ENCODE measurements around the gene SMIM41.

The SMIM41 gene

GRCh38 chr12:52145228-52146088, 66.0 kb downstream of the SMIM41 start:
- DNase-seq (ENCODE audit: extremely low read depth, low read depth) = no peak
- no peak for TF ChIP-seq CTCF (IDR thresholded peaks at IDR 0.05; ENCODE audit: low read depth, low read length)

DNA sequence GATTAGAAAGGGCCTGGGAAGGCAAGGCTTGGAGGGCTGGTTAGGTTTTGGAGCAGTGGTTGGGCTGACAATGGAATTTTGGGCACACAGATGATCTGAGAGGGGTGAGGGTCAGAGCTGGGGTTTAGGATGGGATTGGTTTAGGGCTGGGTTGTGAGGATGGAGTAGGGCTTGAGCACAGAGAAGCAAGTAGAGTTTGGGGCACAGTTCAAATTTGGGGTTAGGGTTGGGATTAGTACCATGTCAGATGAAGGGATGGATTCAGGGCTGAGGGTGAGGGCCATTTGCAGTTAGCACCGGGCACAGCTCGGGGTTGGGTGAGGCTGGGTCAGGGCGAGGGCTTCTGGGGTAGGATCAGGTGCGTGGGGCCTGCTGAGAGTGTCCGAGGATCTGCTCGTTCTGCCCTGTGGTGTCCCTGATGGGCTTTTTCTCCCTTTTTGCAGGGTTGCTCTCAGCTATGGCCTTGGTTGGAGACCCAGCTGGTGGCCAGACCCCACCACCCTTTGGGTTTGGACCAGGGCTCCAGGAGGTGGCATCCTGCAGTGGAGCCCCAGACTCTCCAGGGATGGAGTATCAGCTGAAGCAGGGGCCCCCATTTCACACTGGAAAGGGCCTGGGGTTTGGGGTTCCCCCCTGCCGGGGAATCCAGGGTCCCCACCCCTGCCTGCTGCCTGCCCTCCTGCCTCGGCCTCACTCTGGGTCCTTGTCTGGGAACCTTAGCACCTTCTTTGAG, 66.8 kb downstream of the SMIM41 start:
- no peak for TF ChIP-seq CTCF (IDR thresholded peaks at IDR 0.05; ENCODE audit: low read depth, low read length)
- DNase-seq (ENCODE audit: extremely low read depth, low read depth) = no peak

DNA sequence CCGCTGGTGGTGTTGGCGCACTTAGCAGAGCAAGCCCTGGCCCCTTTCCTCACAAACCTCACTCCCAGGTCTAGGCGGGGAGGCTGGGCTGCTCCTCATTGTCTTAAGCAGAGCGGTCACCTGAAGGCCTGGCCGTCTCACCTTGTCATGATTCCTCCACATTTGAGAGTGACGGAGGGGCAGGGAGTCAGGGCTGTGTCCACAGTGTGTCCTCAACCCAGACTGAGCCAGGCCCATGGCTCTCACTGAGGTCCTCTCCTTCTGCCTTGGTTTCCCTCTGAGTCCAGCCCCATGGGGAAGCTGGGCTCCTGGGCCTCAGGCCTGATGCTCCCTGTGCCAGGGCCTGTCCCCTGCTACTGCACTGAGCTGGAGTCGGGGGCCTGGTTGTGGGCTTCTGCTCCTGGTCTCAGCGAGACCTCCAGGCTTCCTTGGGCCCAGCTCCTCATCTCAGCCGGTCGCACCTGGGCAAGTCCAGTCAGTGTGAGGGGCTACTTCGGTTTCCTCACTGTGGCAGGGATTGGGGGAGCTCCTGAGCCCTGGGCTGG, 67.4 kb downstream of the SMIM41 start:
- no peak for DNase-seq (ENCODE audit: extremely low read depth, low read depth)
- TF ChIP-seq CTCF (IDR thresholded peaks at IDR 0.05; ENCODE audit: low read depth, low read length) = no peak

DNA sequence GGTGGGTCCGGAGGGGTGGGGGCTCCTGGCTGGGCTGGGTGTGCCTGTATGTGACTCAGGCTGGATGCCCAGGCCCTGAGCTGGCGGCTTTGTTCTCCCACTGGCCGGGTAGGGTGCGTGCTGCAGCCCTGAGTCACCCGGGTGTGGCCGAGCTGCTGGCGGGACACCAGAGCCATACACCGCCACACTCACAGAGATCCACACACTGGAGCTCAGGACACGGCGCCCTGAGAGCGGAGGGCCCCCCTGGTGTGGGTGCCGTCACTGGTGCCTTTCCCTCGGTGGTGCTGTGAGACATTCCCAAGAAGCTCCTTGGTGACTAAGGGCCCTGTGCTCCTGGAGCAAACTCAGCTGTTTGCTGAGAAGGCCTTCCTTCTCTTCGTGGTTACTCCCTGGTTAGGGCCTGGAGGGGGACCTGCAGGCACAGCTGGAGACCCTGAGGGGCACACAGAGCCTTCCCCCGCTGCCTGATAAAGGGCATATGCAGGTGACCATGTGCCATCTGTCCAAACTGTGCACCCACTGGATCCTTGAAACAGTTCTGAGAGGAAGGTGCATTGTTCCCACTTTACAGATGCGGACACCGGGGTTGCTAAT, 68.0 kb downstream of the SMIM41 start:
- DNase-seq (ENCODE audit: extremely low read depth, low read depth) = peak; percentile 97
- TF ChIP-seq CTCF (IDR thresholded peaks at IDR 0.05; ENCODE audit: low read depth, low read length) = no peak

DNA sequence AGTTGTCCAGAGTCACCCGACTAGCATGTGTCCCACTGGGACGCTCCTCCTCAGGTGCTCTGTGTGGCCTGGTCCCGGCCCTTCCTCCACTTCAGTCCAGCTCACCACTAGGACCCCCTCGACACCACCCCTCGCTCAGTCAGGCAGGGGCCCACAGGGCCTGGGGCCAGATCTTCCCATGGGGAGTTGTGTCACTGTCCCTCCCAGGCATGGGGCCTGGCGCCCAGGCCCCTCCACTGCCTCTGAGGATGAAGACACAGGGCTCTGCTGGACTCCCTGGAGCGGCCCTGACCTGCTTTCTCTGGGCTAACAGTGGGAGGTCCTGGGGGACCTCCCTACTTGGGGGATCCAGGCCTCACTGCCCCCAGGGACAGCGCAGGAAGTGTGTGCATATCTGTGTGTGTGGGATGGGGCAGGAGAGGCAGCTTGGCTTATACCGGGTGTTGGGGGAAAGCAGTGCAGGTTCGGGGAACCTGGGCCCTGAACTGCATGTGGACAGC, 68.5 kb downstream of the SMIM41 start:
- DNase-seq (ENCODE audit: extremely low read depth, low read depth) = no peak
- TF ChIP-seq CTCF (IDR thresholded peaks at IDR 0.05; ENCODE audit: low read depth, low read length) = no peak

GRCh38 chr12:52148464-52149181, 69.1 kb downstream of the SMIM41 start:
- no peak for TF ChIP-seq CTCF (IDR thresholded peaks at IDR 0.05; ENCODE audit: low read depth, low read length)
- no peak for DNase-seq (ENCODE audit: extremely low read depth, low read depth)

Measured in AG09319 (cell line).